BJ (cell line): ENCODE results near the gene CCL5. TPM values are rescaled to one million over a fixed set of nuclear protein-coding genes. Genes with fewer than 3 reads are reported as not detected.
A peak's percentile ranks its signal among the peaks of the same experiment; 100 is the strongest.

ENCODE experiments used
- CTCF ChIA-PET: fragments of 350-600 bp; formaldehyde crosslinking; extraction: SDS; loops from one replicate; lab custom pipeline; 2021; ENCODE audit warnings: antibody characterized with exemption, inconsistent platforms; lab: Yijun Ruan, JAX
- POLR2A ChIA-PET: fragments of 300-600 bp; sonication (Branson Sonifier 250); formaldehyde crosslinking; extraction: SDS; loops from one replicate; lab custom pipeline; 2021; ENCODE audit warnings: antibody characterized with exemption; lab: Charles Lee
- DNase-seq: peaks from one replicate; pipeline ENCODE4 v3.0.0-alpha.2; 2011; ENCODE audit warnings: low read depth
- H3K27me3 ChIP-seq: 2 replicates; pipeline ENCODE4 v1.6.0; 2011; ENCODE audit warnings: low read length; ENCODE audit not compliant: control insufficient read depth, insufficient read depth
- H3K36me3 ChIP-seq: 2 replicates; pipeline ENCODE4 v1.5.1; 2011; ENCODE audit warnings: low read length; ENCODE audit not compliant: control insufficient read depth, insufficient read depth
- H3K4me3 ChIP-seq: 2 replicates; pipeline ENCODE4 v1.5.1; 2011; ENCODE audit warnings: low read depth, mild to moderate bottlenecking, control low read depth, low read length
- CTCF ChIP-seq: IDR thresholded peaks from 2 replicates; pipeline ENCODE4 v1.5.1; 2011; ENCODE audit warnings: low read depth, mild to moderate bottlenecking, control low read depth, inconsistent platforms, low read length, moderate library complexity; ENCODE audit not compliant: insufficient read depth
- polyA plus RNA-seq: library from polyadenylated mRNA; depleted of rRNA; stranded (reverse); fragments of >200 nt; gene quantifications from 2 replicates; pipeline ENCODE4 v1.2.3, GENCODE V29; 2011

CCL5 gene
- polyA plus RNA-seq, 1 experiment = 0.16 TPM

GRCh38 chr17:35891269-35891668, 11.1 kb upstream of the CCL5 start:
- no peak for TF ChIP-seq CTCF
- no peak for DNase-seq
- no peaks in the 10 kb centered on the region for H3K27me3 ChIP-seq
- ChIA-PET CTCF (no interaction called here), POLR2A (no interaction called here)
- no peaks in the 10 kb centered on the region for H3K36me3 ChIP-seq
- H3K4me3 ChIP-seq = no peak overlapping the region

DNA sequence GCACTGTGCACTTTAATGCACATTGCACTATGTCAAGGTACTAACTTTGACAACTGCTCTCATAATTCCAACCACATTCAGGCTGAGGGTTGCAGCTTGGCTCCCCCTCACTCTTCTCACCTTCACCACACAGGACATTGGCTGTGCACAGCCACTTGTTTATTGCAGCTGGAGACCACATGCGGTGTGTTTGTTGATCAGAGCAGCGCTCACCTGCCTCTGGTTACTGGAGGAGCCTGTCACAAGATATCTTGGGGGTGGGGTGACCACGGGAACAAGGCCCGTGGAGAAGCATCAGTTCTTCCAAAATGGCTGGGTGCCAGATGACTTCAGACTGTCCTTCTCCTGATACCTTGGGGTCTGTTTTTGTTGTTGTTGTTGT, 10.6 kb upstream of the CCL5 start:
- TF ChIP-seq CTCF = no peak
- Histone ChIP-seq H3K4me3 (no peak overlapping the region), H3K27me3 (no peaks in the 10 kb centered on the region), H3K36me3 (no peaks in the 10 kb centered on the region)
- DNase-seq = no peak
- ChIA-PET CTCF (no interaction called here), POLR2A (no interaction called here)

DNA sequence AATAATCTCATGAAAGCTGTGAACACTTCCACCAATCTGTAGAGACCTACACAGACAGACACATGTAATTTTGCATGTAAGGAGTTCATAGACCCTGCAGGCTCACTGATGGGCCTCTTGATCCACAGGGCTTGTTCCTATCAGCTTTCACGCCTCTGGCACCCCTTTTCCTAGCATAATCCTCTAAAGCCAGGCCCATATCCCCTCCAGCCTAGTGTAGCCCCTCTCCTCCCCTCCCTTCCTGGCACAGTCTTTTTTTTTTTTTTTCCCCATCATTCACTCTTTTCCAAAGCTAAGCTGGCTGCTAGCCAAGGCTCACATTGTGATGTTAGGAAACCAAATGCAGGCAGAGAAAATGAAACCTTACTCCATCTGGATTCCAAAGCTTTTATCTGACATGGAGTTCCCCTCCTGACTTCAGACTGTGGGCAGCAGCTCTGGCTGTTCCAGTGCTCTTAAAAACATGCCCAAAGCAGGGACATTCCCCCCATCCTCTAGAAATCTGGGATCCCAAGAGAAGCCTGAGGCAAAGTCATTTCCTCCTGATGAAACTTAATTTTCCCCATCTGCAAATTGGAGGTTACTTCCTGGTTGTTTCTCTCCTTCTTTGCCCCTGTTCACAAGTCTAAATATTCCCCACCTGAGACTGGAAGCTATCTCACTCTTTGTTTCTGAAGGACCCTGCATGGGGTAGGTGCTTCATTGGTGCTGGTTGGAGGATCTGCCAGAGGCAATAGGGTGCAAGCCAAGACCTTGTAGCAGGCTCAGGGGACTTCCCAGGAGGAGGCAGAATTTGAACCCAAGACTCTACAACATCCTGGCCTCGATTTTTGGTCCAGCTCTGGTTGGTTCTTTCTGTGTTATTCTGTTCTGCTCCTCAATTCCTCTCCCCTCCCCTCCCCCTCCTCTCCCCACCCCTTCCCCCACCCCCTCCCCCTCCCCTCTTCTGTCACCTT, 9.9 kb upstream of the CCL5 start:
- H3K27me3 ChIP-seq = no peaks in the 10 kb centered on the region
- peak; percentile 9 for DNase-seq
- TF ChIP-seq CTCF = no peak
- H3K4me3 ChIP-seq = no peak overlapping the region
- ChIA-PET POLR2A (interaction anchor here (0.6 kb wide), 1 partner anchor 49 kb away, joined by 32 read pairs; no protein-coding TSS in a partner anchor), CTCF (interaction anchor here (1.2 kb wide), 1 partner anchor 24 kb away, joined by 3 read pairs; no protein-coding TSS in a partner anchor)
- no peaks in the 10 kb centered on the region for H3K36me3 ChIP-seq

DNA sequence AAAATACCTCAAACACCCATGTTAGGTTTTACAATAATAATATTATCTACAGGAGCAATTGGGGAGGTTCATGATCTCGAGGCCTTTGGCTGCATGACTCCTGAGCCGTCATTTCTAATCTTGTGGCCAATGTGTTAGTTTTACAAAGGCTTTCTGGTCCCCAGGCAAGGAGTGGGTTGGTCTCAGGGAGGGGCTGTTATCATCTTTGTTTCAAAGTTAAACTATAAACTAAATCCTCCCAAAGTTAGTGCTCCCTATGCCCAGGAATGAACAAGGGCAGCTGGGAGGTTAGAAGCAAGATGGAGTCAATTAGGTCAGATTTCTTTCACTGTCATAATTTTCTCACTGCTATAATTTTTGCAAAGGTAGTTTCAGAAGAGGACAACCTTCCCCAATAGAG, 9.1 kb upstream of the CCL5 start:
- no peak for DNase-seq
- POLR2A ChIA-PET = no interaction called here
- no peaks in the 10 kb centered on the region for H3K27me3 ChIP-seq

More for the DNA sequence above, 9.1 kb upstream of the CCL5 start:
- TF ChIP-seq CTCF = no peak
- no peak overlapping the region for H3K4me3 ChIP-seq
- CTCF ChIA-PET = interaction anchor here (1.2 kb wide), 1 partner anchor 24 kb away, joined by 3 read pairs; no protein-coding TSS in a partner anchor
- no peaks in the 10 kb centered on the region for H3K36me3 ChIP-seq
